Stimulated activated CD4-positive, alpha-beta T cell treated with anti-CD3 and anti-CD28 coated beads, Interleukin-4, amount 100 ng/mL, for 1 hour (primary cell): ENCODE measurements around the gene GLRA3.

ENCODE experiments used
- DNase-seq: peaks from one replicate; pipeline ENCODE4 v3.0.0-alpha.2; 2020

GLRA3 gene

DNA sequence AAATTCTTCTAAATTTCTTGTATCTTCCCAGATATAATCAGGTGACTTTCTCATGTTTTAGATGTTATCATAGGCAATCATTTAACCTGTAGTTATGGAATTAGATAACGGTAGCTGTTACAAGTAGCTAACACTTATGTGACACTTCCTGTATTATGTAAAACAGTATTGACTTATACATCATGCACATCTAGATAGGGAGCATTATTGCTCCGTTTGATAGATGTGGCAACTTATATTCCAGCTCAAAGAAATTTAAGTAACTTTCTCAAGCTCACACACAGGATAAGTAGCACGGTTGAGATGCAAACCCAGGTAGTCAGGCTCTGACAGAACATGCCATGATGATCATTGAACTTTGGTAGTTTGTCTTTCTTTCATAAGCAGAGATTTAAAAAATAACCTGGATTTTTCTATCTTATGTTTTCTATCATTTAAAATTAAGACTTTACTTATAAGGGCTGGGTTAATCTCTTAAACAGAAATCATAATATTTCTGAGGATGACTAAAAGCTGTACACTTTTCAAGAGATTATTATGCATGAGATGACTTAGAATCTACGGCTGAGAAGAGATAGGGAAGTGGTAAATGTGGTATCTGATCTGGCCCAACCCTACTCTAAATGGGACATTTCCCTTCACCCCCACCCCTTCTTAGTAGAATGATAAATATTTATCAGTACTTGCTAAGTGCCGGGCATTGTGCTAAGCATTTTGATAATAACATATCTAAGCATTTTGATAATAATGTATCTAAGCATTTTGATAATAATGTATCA lies 237.6 kb downstream of the GLRA3 start:
- no peak for DNase-seq

- no peak for DNase-seq
Observed at GRCh38 chr4:174590336-174590735, 238.7 kb downstream of the GLRA3 start.
